ENCODE data around the gene CCDC102A. TPM values are rescaled to one million over a fixed set of nuclear protein-coding genes. Genes with fewer than 3 reads are reported as not detected.

CCDC102A gene
- total and polyA plus RNA-seq, 9 of the 15 experiments (the other 6 are each of a cell fraction or from before 2014, with no cell fraction given): 0.03 to 4.9 (median 1.4) TPM

DNA sequence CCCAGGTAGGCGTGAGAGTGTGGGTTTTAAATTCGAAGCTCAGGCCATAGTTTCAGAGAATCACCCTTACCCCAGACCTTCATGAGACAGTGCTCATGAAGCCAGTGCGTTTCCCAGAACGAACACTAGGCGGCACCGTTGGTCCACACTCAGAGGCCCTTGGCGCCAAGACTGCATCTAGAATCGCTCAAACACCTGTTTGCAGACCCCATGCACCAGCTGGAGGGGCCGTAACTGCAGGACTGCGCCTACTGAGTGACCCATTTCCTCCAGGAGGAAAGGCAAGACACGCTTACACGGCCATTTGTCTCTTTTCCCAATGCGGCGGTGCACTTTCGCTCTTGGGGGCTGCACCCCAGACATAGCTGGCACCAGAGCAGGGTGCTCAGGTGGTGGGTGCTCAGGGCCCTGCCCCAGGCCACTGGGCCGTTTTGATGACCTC is 40.1 kb upstream of the CCDC102A start (continued):
- TF ChIP-seq, protein P1, sequence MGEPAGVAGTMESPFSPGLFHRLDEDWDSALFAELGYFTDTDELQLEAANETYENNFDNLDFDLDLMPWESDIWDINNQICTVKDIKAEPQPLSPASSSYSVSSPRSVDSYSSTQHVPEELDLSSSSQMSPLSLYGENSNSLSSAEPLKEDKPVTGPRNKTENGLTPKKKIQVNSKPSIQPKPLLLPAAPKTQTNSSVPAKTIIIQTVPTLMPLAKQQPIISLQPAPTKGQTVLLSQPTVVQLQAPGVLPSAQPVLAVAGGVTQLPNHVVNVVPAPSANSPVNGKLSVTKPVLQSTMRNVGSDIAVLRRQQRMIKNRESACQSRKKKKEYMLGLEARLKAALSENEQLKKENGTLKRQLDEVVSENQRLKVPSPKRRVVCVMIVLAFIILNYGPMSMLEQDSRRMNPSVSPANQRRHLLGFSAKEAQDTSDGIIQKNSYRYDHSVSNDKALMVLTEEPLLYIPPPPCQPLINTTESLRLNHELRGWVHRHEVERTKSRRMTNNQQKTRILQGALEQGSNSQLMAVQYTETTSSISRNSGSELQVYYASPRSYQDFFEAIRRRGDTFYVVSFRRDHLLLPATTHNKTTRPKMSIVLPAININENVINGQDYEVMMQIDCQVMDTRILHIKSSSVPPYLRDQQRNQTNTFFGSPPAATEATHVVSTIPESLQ (CRISPR knock-in tag; IDR thresholded peaks at IDR 0.05): no peak
- TF ChIP-seq DACH1 (IDR thresholded peaks at IDR 0.05; ENCODE audit: partially characterized antibody): peak; percentile 13
- TF ChIP-seq, protein P2, sequence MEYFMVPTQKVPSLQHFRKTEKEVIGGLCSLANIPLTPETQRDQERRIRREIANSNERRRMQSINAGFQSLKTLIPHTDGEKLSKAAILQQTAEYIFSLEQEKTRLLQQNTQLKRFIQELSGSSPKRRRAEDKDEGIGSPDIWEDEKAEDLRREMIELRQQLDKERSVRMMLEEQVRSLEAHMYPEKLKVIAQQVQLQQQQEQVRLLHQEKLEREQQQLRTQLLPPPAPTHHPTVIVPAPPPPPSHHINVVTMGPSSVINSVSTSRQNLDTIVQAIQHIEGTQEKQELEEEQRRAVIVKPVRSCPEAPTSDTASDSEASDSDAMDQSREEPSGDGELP (CRISPR knock-in tag; IDR thresholded peaks at IDR 0.05; ENCODE audit: borderline replicate concordance): peak; percentile 76; the same call in 1 of the 2 replicates

DNA sequence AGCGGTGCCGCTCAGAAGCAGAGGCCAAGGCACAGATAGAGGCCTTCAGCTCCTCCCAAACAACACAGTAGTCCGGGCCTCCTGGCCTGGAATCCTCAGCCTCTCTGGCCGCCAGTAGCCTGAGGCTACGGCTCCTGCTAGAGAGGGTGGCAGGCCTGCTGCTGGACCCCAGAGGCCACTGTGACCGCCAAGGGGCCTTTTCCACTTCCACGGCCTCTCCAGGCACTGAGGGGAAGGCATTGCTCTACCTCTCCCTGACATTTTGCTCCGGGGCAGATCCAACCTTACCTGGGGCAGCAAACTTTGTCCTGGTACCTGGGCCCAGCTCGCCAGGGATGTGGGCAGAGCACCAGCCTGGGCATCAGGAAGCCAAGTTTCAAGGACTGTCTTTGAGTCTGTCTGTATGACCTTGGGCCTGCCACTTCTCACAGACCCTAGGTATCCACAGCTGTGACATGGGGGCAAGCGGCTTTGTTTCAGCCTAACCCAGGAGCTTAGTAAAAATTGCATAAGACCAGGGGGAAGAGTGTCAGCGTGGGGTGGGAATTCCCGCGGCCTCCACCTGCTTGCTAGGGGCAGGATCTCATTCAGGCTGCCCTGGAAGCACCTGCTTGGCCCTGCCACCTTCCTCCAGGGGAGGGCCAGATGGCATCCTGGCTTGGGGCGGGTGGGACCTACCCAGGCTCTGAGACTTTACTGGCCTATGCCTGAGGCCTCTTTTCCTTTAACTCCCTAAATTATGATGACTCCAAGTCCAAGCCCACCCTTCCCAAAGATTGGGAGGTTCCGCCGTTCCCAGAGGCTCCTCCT is 39.3 kb upstream of the CCDC102A start:
- 17% methylated on average over 16 of the region's 16 CpGs for WGBS (ENCODE audit: insufficient coverage, low coverage, missing lambda C conversion rate)
- FAIRE-seq: no peak
- POLR2A ChIA-PET: interaction anchor here (0.6 to 1.2 kb wide), 2 partner anchors 70 to 917 kb away, joined by 3 to 6 read pairs; no protein-coding TSS in a partner anchor

More for the DNA sequence above, 39.3 kb upstream of the CCDC102A start:
- H3K9me3 ChIP-seq (replicated peaks; ENCODE audit: control insufficient read depth, insufficient read depth, low read depth, low read length): no peaks in the 10 kb centered on the region
- H3K9ac ChIP-seq (ENCODE audit: insufficient read depth in 1 of 2, low read depth in 2 of 2, low read length in 2 of 2): 0 out of 4 replicates have a peak overlapping the region, but pooled peaks of 1 of the 2 experiments have one; percentile 20
- H3K9me1 ChIP-seq (ENCODE audit: control insufficient read depth, insufficient read depth, low read length): no peaks in the 10 kb centered on the region
- no peak for TF ChIP-seq SRSF7 (optimal IDR thresholded peaks at IDR 0.05; ENCODE audit: low read depth, low read length)
- no peak for TF ChIP-seq CREM (IDR thresholded peaks at IDR 0.05; ENCODE audit: low read depth)
- H4K20me1 ChIP-seq (replicated peaks; ENCODE audit: control insufficient read depth, insufficient read depth, low read length): no peaks in the 10 kb centered on the region
- H3K27ac ChIP-seq (ENCODE audit: extremely low read depth, low read depth, low read length): no peak overlapping the region
- no peak overlapping the region for H3K4me3 ChIP-seq
- H3K4me1 ChIP-seq (replicated peaks in 1 of 2; ENCODE audit: control insufficient read depth in 2 of 2, insufficient read depth in 2 of 2, low read length in 2 of 2): peaks cover 0 to 16% of the 10 kb centered on the region in 2 experiments; a peak in 3 of 5 replicates
- H3K79me2 ChIP-seq (ENCODE audit: control insufficient read depth, insufficient read depth, low read length): no peaks in the 10 kb centered on the region
- H3K36me3 ChIP-seq (ENCODE audit: control insufficient read depth, insufficient read depth, low read length): no peaks in the 10 kb centered on the region
- peak in 2 of 4 experiments; percentile 4 to 5 for DNase-seq (ENCODE audit: extremely low read depth in 1 of 4, low spot score in 3 of 4)
- CTCF ChIA-PET (ENCODE audit: low intra/inter-chr PET ratio): interaction anchor here (0.6 to 3.0 kb wide), 4 partner anchors 15 to 73 kb away, joined by 3 to 44 read pairs (median 3); no protein-coding TSS in a partner anchor
- peaks cover 5 to 51% of the 10 kb centered on the region in 2 experiments; a peak in 4 of 5 replicates for H3K27me3 ChIP-seq (ENCODE audit: control insufficient read depth in 2 of 2, insufficient read depth in 2 of 2, low read length in 2 of 2)
- no peak overlapping the region for H2AFZ ChIP-seq (ENCODE audit: low read depth, low read length)
- in situ Hi-C loops (cut with MboI): no loop called here
- ATAC-seq: no peak
- intact Hi-C loops (cut with micrococcal nuclease): loop anchor here (1.0 to 10.0 kb wide), 3 partner anchors 74 to 519 kb away; partner anchors contain the start of genes USB1 and ZNF319
- no peak overlapping the region for H3K4me2 ChIP-seq (ENCODE audit: insufficient read depth, low read length)
- BruUV-seq (replicated peaks): no TSS peak

Measured in K562 (cell line).